DOHH2 (cell line): Measurements from ENCODE around the gene CHCHD3.

Source experiments
- H3F3A ChIP-seq: fragments of 200-600 bp; sonication (generic), shearing (Covaris generic); 2 replicates; pipeline ENCODE4 v1.6.0; 2016; ENCODE audit warnings: antibody characterized with exemption, mild to moderate bottlenecking; ENCODE audit not compliant: control insufficient read depth, insufficient read depth
- H3K27ac ChIP-seq: fragments of 200-600 bp; sonication (generic); 2 replicates; pipeline ENCODE4 v1.5.1; 2014; ENCODE audit warnings: low read depth, mild to moderate bottlenecking, low read length, moderate library complexity
- H3K27me3 ChIP-seq: fragments of 200-600 bp; sonication (generic); 2 replicates; pipeline ENCODE4 v1.6.1; 2014; ENCODE audit warnings: mild to moderate bottlenecking, low read length, mixed read lengths; ENCODE audit not compliant: control insufficient read depth
- H3K36me3 ChIP-seq: fragments of 200-600 bp; sonication (generic); 2 replicates; pipeline ENCODE4 v1.6.1; 2014; ENCODE audit warnings: mild to moderate bottlenecking, low read length, moderate library complexity, mixed read lengths; ENCODE audit not compliant: control insufficient read depth
- H3K4me1 ChIP-seq: fragments of 200-600 bp; sonication (generic); 2 replicates; pipeline ENCODE4 v1.6.1; 2014; ENCODE audit warnings: mild to moderate bottlenecking, low read length, mixed read lengths; ENCODE audit not compliant: control insufficient read depth
- H3K4me2 ChIP-seq: fragments of 200-600 bp; sonication (generic); 2 replicates; pipeline ENCODE4 v1.6.0; 2014; ENCODE audit warnings: mild to moderate bottlenecking, low read length, moderate library complexity
- H3K4me3 ChIP-seq: fragments of 200-600 bp; sonication (generic); 2 replicates; pipeline ENCODE4 v1.5.1; 2014; ENCODE audit warnings: mild to moderate bottlenecking, low read length, mixed read lengths
- H3K79me2 ChIP-seq: fragments of 200-600 bp; sonication (generic); 2 replicates; pipeline ENCODE4 v1.6.1; 2014; ENCODE audit warnings: mild to moderate bottlenecking, low read length, mixed read lengths; ENCODE audit not compliant: control insufficient read depth
- H3K9me2 ChIP-seq: fragments of 200-600 bp; sonication (generic); replicated peaks from 2 replicates; pipeline ENCODE4 v1.6.1; 2014; ENCODE audit warnings: mild to moderate bottlenecking, low read length, mixed read lengths; ENCODE audit not compliant: control insufficient read depth
- H3K9me3 ChIP-seq: fragments of 200-600 bp; sonication (generic); 2 replicates; pipeline ENCODE4 v1.6.1; 2014; ENCODE audit warnings: antibody characterized with exemption, low read length, mixed read lengths; ENCODE audit not compliant: control insufficient read depth, insufficient read depth
- H4K20me1 ChIP-seq: fragments of 200-600 bp; sonication (generic); 2 replicates; pipeline ENCODE4 v1.6.0; 2014; ENCODE audit warnings: low read depth, mild to moderate bottlenecking, antibody characterized with exemption, low read length, moderate library complexity; ENCODE audit not compliant: control insufficient read depth, insufficient read depth
- EZH2phosphoT487 ChIP-seq: fragments of 200-600 bp; sonication (generic); IDR thresholded peaks from 2 replicates; pipeline ENCODE4 v1.6.1; 2017; ENCODE audit warnings: borderline replicate concordance, mild to moderate bottlenecking, antibody characterized with exemption, low read length, moderate library complexity, mixed read lengths
- TF ChIP-seq, protein P1 (sequence below): fragments of 200-600 bp; sonication (generic); IDR thresholded peaks from one replicate; pipeline ENCODE4 v1.5.1; 2014; ENCODE audit warnings: antibody characterized with exemption, mild to moderate bottlenecking, low read depth, low read length; ENCODE audit not compliant: poor library complexity, severe bottlenecking

Gene CHCHD3

DNA sequence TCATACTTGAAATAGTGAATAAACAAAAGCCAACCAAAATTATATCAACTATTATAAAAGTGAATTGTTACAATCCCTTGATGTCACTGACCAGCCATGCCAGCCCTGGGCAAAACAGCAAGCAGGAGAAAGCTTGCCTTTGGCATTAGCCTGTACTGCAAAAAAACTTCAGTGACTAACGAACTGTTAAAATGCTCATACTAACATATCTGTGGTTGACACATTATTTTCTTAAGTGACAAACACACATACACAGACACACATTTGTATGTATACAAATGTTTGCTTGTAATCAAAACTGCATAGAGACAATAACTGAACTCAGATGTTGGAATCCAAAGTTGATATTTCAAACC, 29.5 kb downstream of the CHCHD3 start:
- Histone ChIP-seq H3K4me2 (no peak overlapping the region), H3F3A (peaks cover 3% of the 10 kb centered on the region; the same call in 1 of the 2 replicates), H3K79me2 (peaks cover 92% of the 10 kb centered on the region), H3K4me1 (peaks cover 10% of the 10 kb centered on the region), H4K20me1 (peaks cover 23% of the 10 kb centered on the region; the same call in 1 of the 2 replicates), H3K36me3 (peaks cover 20% of the 10 kb centered on the region), H3K9me2 (no peaks in the 10 kb centered on the region), H3K9me3 (no peaks in the 10 kb centered on the region), H3K27me3 (no peaks in the 10 kb centered on the region), H3K27ac (no peak overlapping the region), H3K4me3 (no peak overlapping the region)
- TF ChIP-seq, protein P1, sequence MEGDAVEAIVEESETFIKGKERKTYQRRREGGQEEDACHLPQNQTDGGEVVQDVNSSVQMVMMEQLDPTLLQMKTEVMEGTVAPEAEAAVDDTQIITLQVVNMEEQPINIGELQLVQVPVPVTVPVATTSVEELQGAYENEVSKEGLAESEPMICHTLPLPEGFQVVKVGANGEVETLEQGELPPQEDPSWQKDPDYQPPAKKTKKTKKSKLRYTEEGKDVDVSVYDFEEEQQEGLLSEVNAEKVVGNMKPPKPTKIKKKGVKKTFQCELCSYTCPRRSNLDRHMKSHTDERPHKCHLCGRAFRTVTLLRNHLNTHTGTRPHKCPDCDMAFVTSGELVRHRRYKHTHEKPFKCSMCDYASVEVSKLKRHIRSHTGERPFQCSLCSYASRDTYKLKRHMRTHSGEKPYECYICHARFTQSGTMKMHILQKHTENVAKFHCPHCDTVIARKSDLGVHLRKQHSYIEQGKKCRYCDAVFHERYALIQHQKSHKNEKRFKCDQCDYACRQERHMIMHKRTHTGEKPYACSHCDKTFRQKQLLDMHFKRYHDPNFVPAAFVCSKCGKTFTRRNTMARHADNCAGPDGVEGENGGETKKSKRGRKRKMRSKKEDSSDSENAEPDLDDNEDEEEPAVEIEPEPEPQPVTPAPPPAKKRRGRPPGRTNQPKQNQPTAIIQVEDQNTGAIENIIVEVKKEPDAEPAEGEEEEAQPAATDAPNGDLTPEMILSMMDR: no peak
- no peak for TF ChIP-seq EZH2phosphoT487

GRCh38 chr7:133051719-133052400, 30.0 kb downstream of the CHCHD3 start:
- no peak for TF ChIP-seq EZH2phosphoT487
- TF ChIP-seq, protein P1: no peak
- H3K4me2 ChIP-seq: no peak overlapping the region
- peaks cover 10% of the 10 kb centered on the region for H3K4me1 ChIP-seq
- H3K79me2 ChIP-seq: peaks cover 92% of the 10 kb centered on the region
- H3K27me3 ChIP-seq: no peaks in the 10 kb centered on the region
- no peaks in the 10 kb centered on the region for H3K9me3 ChIP-seq
- peaks cover 25% of the 10 kb centered on the region for H3K36me3 ChIP-seq
- peaks cover 24% of the 10 kb centered on the region; the same call in 1 of the 2 replicates for H4K20me1 ChIP-seq
- H3K27ac ChIP-seq: no peak overlapping the region
- no peak overlapping the region for H3K4me3 ChIP-seq
- no peaks in the 10 kb centered on the region for H3K9me2 ChIP-seq
- peaks cover 3% of the 10 kb centered on the region; the same call in 1 of the 2 replicates for H3F3A ChIP-seq

- TF ChIP-seq, protein P1: peak; percentile 58
- TF ChIP-seq EZH2phosphoT487: no peak
- H3K27me3 ChIP-seq: no peaks in the 10 kb centered on the region
These were observed 30.8 kb downstream of the CHCHD3 start for GRCh38 chr7:133051066-133051465.

More at GRCh38 chr7:133051066-133051465, 30.8 kb downstream of the CHCHD3 start:
- Histone ChIP-seq H3K4me2 (no peak overlapping the region), H3K9me3 (no peaks in the 10 kb centered on the region), H3K4me1 (peaks cover 10% of the 10 kb centered on the region), H3F3A (peaks cover 3% of the 10 kb centered on the region; the same call in 1 of the 2 replicates), H4K20me1 (peaks cover 20% of the 10 kb centered on the region; the same call in 1 of the 2 replicates), H3K9me2 (no peaks in the 10 kb centered on the region), H3K79me2 (peaks cover 85% of the 10 kb centered on the region), H3K4me3 (no peak overlapping the region), H3K36me3 (peaks cover 26% of the 10 kb centered on the region), H3K27ac (no peak overlapping the region)
